Measurements from ENCODE around the gene RAB7B. TPM values are rescaled to one million over a fixed set of nuclear protein-coding genes. Genes with fewer than 3 reads are reported as not detected.

RAB7B gene
- total RNA-seq, 1 experiment from 2014 or later, result 0.55 TPM

GRCh38 chr1:206013026-206013795, 10.0 kb upstream of the RAB7B start:
- Histone ChIP-seq H3K9me3 (replicated peaks) (no peaks in the 10 kb centered on the region), H3K27ac (no peak overlapping the region), H3K27me3 (replicated peaks) (no peaks in the 10 kb centered on the region; the same call in 1 of the 2 replicates), H3K4me1 (replicated peaks) (no peaks in the 10 kb centered on the region), H3K4me3 (no peak overlapping the region), H3K36me3 (no peaks in the 10 kb centered on the region)
- DNase-seq (ENCODE audit: low read depth in 1 of 2, low spot score in 2 of 2), result no peak

- H3K4me1 ChIP-seq (replicated peaks), result no peaks in the 10 kb centered on the region
- H3K36me3 ChIP-seq, result no peaks in the 10 kb centered on the region
- no peaks in the 10 kb centered on the region; the same call in 1 of the 2 replicates for H3K27me3 ChIP-seq (replicated peaks)
- no peak overlapping the region for H3K27ac ChIP-seq
- no peak overlapping the region for H3K4me3 ChIP-seq
- no peak for DNase-seq (ENCODE audit: low read depth in 1 of 2, low spot score in 2 of 2)
- H3K9me3 ChIP-seq (replicated peaks), result no peaks in the 10 kb centered on the region
These were observed 9.1 kb upstream of the RAB7B start for GRCh38 chr1:206012086-206012859.

- H3K4me3 ChIP-seq, result no peak overlapping the region
- H3K36me3 ChIP-seq, result no peaks in the 10 kb centered on the region
- DNase-seq (ENCODE audit: low read depth in 1 of 2, low spot score in 2 of 2), result no peak
- H3K4me1 ChIP-seq (replicated peaks), result no peaks in the 10 kb centered on the region
- H3K27me3 ChIP-seq (replicated peaks), result no peaks in the 10 kb centered on the region; the same call in 1 of the 2 replicates
- no peak overlapping the region for H3K27ac ChIP-seq
- no peaks in the 10 kb centered on the region for H3K9me3 ChIP-seq (replicated peaks)
These were observed 7.9 kb upstream of the RAB7B start for GRCh38 chr1:206011057-206011456.

- H3K27me3 ChIP-seq (replicated peaks), result no peaks in the 10 kb centered on the region; the same call in 1 of the 2 replicates
These were observed 6.9 kb upstream of the RAB7B start for GRCh38 chr1:206010060-206010459.

GRCh38 chr1:206006946-206007345, 3.8 kb upstream of the RAB7B start:
- H3K27ac ChIP-seq, result no peak overlapping the region
- no peak for DNase-seq (ENCODE audit: low read depth in 1 of 2, low spot score in 2 of 2)
- no peak overlapping the region for H3K4me3 ChIP-seq
- no peaks in the 10 kb centered on the region for H3K27me3 ChIP-seq (replicated peaks)
- no peaks in the 10 kb centered on the region for H3K9me3 ChIP-seq (replicated peaks)
- no peaks in the 10 kb centered on the region for H3K36me3 ChIP-seq
- peaks cover 14% of the 10 kb centered on the region for H3K4me1 ChIP-seq (replicated peaks)

More at GRCh38 chr1:206010060-206010459, 6.9 kb upstream of the RAB7B start:
- H3K9me3 ChIP-seq (replicated peaks), result no peaks in the 10 kb centered on the region
- no peak for DNase-seq (ENCODE audit: low read depth in 1 of 2, low spot score in 2 of 2)
- no peak overlapping the region for H3K27ac ChIP-seq
- H3K4me3 ChIP-seq, result no peak overlapping the region
- H3K4me1 ChIP-seq (replicated peaks), result no peaks in the 10 kb centered on the region
- no peaks in the 10 kb centered on the region for H3K36me3 ChIP-seq

- peaks cover 25% of the 10 kb centered on the region for H3K4me1 ChIP-seq (replicated peaks)
- H3K9me3 ChIP-seq (replicated peaks), result no peaks in the 10 kb centered on the region
- DNase-seq (ENCODE audit: low read depth in 1 of 2, low spot score in 2 of 2), result no peak
- H3K4me3 ChIP-seq, result no peak overlapping the region
- H3K27ac ChIP-seq, result no peak overlapping the region
- no peaks in the 10 kb centered on the region for H3K27me3 ChIP-seq (replicated peaks)
- H3K36me3 ChIP-seq, result no peaks in the 10 kb centered on the region
These were observed 2.6 kb upstream of the RAB7B start for GRCh38 chr1:206005778-206006180.

- Histone ChIP-seq H3K27ac (no peak overlapping the region), H3K36me3 (no peaks in the 10 kb centered on the region), H3K9me3 (replicated peaks) (no peaks in the 10 kb centered on the region), H3K27me3 (replicated peaks) (no peaks in the 10 kb centered on the region), H3K4me3 (no peak overlapping the region), H3K4me1 (replicated peaks) (peaks cover 28% of the 10 kb centered on the region)
- DNase-seq (ENCODE audit: low read depth in 1 of 2, low spot score in 2 of 2), result no peak
These were observed 2.0 kb upstream of the RAB7B start for GRCh38 chr1:206005234-206005633.

- no peak overlapping the region for H3K27ac ChIP-seq
- H3K36me3 ChIP-seq, result no peaks in the 10 kb centered on the region
- no peaks in the 10 kb centered on the region for H3K9me3 ChIP-seq (replicated peaks)
- H3K27me3 ChIP-seq (replicated peaks), result no peaks in the 10 kb centered on the region
- H3K4me1 ChIP-seq (replicated peaks), result peaks cover 28% of the 10 kb centered on the region
- DNase-seq (ENCODE audit: low read depth in 1 of 2, low spot score in 2 of 2), result peak in 1 of 2 experiments; percentile 8
- no peak overlapping the region for H3K4me3 ChIP-seq
These were observed 1.6 kb upstream of the RAB7B start for GRCh38 chr1:206004826-206005225.

- Histone ChIP-seq H3K4me1 (replicated peaks) (peaks cover 28% of the 10 kb centered on the region), H3K27me3 (replicated peaks) (no peaks in the 10 kb centered on the region), H3K27ac (no peak overlapping the region), H3K36me3 (no peaks in the 10 kb centered on the region), H3K4me3 (no peak overlapping the region), H3K9me3 (replicated peaks) (no peaks in the 10 kb centered on the region)
- no peak for DNase-seq (ENCODE audit: low read depth in 1 of 2, low spot score in 2 of 2)
These were observed 932 bp upstream of the RAB7B start for GRCh38 chr1:206003854-206004800.

- H3K4me3 ChIP-seq, result no peak overlapping the region
- H3K4me1 ChIP-seq (replicated peaks), result peaks cover 28% of the 10 kb centered on the region
- H3K27ac ChIP-seq, result no peak overlapping the region
- peak in 1 of 2 experiments; percentile 32 for DNase-seq (ENCODE audit: low read depth in 1 of 2, low spot score in 2 of 2)
- H3K9me3 ChIP-seq (replicated peaks), result no peaks in the 10 kb centered on the region; the same call in 1 of the 2 replicates
- no peaks in the 10 kb centered on the region for H3K27me3 ChIP-seq (replicated peaks)
- H3K36me3 ChIP-seq, result no peaks in the 10 kb centered on the region
These were observed 1.0 kb downstream of the RAB7B start for GRCh38 chr1:206002160-206002559.

GRCh38 chr1:206001476-206001888, 1.7 kb downstream of the RAB7B start:
- H3K4me3 ChIP-seq, result no peak overlapping the region
- H3K27ac ChIP-seq, result no peak overlapping the region
- H3K9me3 ChIP-seq (replicated peaks), result no peaks in the 10 kb centered on the region; the same call in 1 of the 2 replicates
- no peaks in the 10 kb centered on the region for H3K27me3 ChIP-seq (replicated peaks)
- peak; percentile 65 to 76 for DNase-seq (ENCODE audit: low read depth in 1 of 2, low spot score in 2 of 2)
- H3K36me3 ChIP-seq, result no peaks in the 10 kb centered on the region
- H3K4me1 ChIP-seq (replicated peaks), result peaks cover 28% of the 10 kb centered on the region

GRCh38 chr1:206000641-206001339, 2.4 kb downstream of the RAB7B start:
- peak in 1 of 2 experiments; percentile 38 for DNase-seq (ENCODE audit: low read depth in 1 of 2, low spot score in 2 of 2)
- no peaks in the 10 kb centered on the region for H3K36me3 ChIP-seq
- H3K9me3 ChIP-seq (replicated peaks), result no peaks in the 10 kb centered on the region; the same call in 1 of the 2 replicates
- no peak overlapping the region for H3K27ac ChIP-seq
- no peak overlapping the region for H3K4me3 ChIP-seq
- no peaks in the 10 kb centered on the region for H3K27me3 ChIP-seq (replicated peaks)
- H3K4me1 ChIP-seq (replicated peaks), result peaks cover 28% of the 10 kb centered on the region
